Neural cell (in vitro differentiated cells): ENCODE data around the gene CMTM7. TPM values are rescaled to one million over a fixed set of nuclear protein-coding genes. Genes with fewer than 3 reads are reported as not detected.

ENCODE experiments used
- H2AFZ ChIP-seq: fragments of 200-600, 300-800 bp; sonication (generic), shearing (Covaris generic); 2 replicates; pipeline ENCODE4 v1.6.0; 2014; ENCODE audit warnings: low read depth, mild to moderate bottlenecking, antibody characterized with exemption, low read length, moderate library complexity
- H3F3A ChIP-seq: fragments of 200-600 bp; shearing (Covaris generic); 2 replicates; pipeline ENCODE4 v1.6.1; 2016; ENCODE audit warnings: mild to moderate bottlenecking, moderate library complexity, mixed read lengths, antibody characterized with exemption, low read length; ENCODE audit not compliant: insufficient read depth, poor library complexity, severe bottlenecking
- H3K27ac ChIP-seq: fragments of 200-600, 300-800 bp; sonication (generic), shearing (Covaris generic); 2 replicates; pipeline ENCODE4 v1.5.1; 2014; ENCODE audit warnings: mild to moderate bottlenecking, low read length, moderate library complexity
- H3K27me3 ChIP-seq: fragments of 300-800, 200-600 bp; sonication (generic), shearing (Covaris generic); 2 replicates; pipeline ENCODE4 v1.6.0; 2014; ENCODE audit warnings: mild to moderate bottlenecking, low read depth, low read length, moderate library complexity; ENCODE audit not compliant: insufficient read depth
- H3K36me3 ChIP-seq: fragments of 300-800, 200-600 bp; sonication (generic), shearing (Covaris generic); 2 replicates; pipeline ENCODE4 v1.5.1; 2014; ENCODE audit warnings: mild to moderate bottlenecking, antibody characterized with exemption, low read length, moderate library complexity; ENCODE audit not compliant: insufficient read depth
- H3K4me2 ChIP-seq: fragments of 300-800, 200-600 bp; sonication (generic), shearing (Covaris generic); 2 replicates; pipeline ENCODE4 v1.6.0; 2014; ENCODE audit warnings: mild to moderate bottlenecking, low read length
- H3K4me3 ChIP-seq: fragments of 300-800, 200-600 bp; sonication (generic), shearing (Covaris generic); 2 replicates; pipeline ENCODE4 v1.5.1; 2014; ENCODE audit warnings: mild to moderate bottlenecking, low read length, moderate library complexity
- H3K79me2 ChIP-seq: fragments of 200-600 bp; shearing (Covaris generic); replicated peaks from 2 replicates; pipeline ENCODE4 v1.6.0; 2014; ENCODE audit warnings: mild to moderate bottlenecking, low read length, moderate library complexity; ENCODE audit not compliant: insufficient read depth
- H3K9ac ChIP-seq: fragments of 300-800, 200-600 bp; sonication (generic), shearing (Covaris generic); 2 replicates; pipeline ENCODE4 v1.6.1; 2016; ENCODE audit warnings: mild to moderate bottlenecking, low read length, mixed read lengths
- H3K9me2 ChIP-seq: fragments of 200-600 bp; shearing (Covaris generic); 2 replicates; pipeline ENCODE4 v1.6.1; 2016; ENCODE audit warnings: mild to moderate bottlenecking, low read length, mixed read lengths; ENCODE audit not compliant: insufficient read depth
- H3K9me3 ChIP-seq: fragments of 200-600, 300-800 bp; sonication (generic), shearing (Covaris generic); 2 replicates; pipeline ENCODE4 v1.6.1; 2016; ENCODE audit warnings: mild to moderate bottlenecking, mixed run types, low read length, moderate library complexity, mixed read lengths
- H4K20me1 ChIP-seq: fragments of 200-600 bp; shearing (Covaris generic); 2 replicates; pipeline ENCODE4 v1.6.1; 2016; ENCODE audit warnings: mild to moderate bottlenecking, mixed run types; ENCODE audit not compliant: insufficient read depth
- CTCF ChIP-seq: fragments of 450-650 bp; IDR thresholded peaks from 2 replicates; pipeline ENCODE4 v1.5.1; 2014; ENCODE audit warnings: antibody characterized with exemption, mild to moderate bottlenecking, moderate library complexity; ENCODE audit not compliant: poor library complexity, severe bottlenecking
- EP300 ChIP-seq: fragments of 450-650 bp; conservative IDR thresholded peaks from 2 replicates; pipeline ENCODE4 v1.6.1; 2014; ENCODE audit warnings: antibody characterized with exemption, mild to moderate bottlenecking, moderate library complexity; ENCODE audit not compliant: poor library complexity, severe bottlenecking
- EZH2 ChIP-seq: fragments of 200-600, 300-800 bp; shearing (Covaris generic), sonication (generic); IDR thresholded peaks from 2 replicates; pipeline ENCODE4 v1.6.1; 2014; ENCODE audit warnings: antibody characterized with exemption, low read length, borderline replicate concordance, mild to moderate bottlenecking; ENCODE audit not compliant: insufficient read depth, poor library complexity, severe bottlenecking
- MXI1 ChIP-seq: fragments of 450-650 bp; conservative IDR thresholded peaks from 2 replicates; pipeline ENCODE4 v1.6.1; 2014; ENCODE audit warnings: antibody characterized with exemption, mild to moderate bottlenecking; ENCODE audit not compliant: poor library complexity, severe bottlenecking
- POLR2AphosphoS5 ChIP-seq: IDR thresholded peaks from 2 replicates; pipeline ENCODE4 v1.6.1; 2012
- RAD21 ChIP-seq: fragments of 450-650 bp; conservative IDR thresholded peaks from 2 replicates; pipeline ENCODE4 v1.6.1; 2014; ENCODE audit warnings: antibody characterized with exemption, mild to moderate bottlenecking, moderate library complexity
- REST ChIP-seq: IDR thresholded peaks from 2 replicates; pipeline ENCODE4 v1.6.1; 2012; ENCODE audit warnings: borderline replicate concordance
- SMC3 ChIP-seq: fragments of 450-650 bp; conservative IDR thresholded peaks from 2 replicates; pipeline ENCODE4 v1.6.1; 2014; ENCODE audit warnings: antibody characterized with exemption, mild to moderate bottlenecking, moderate library complexity; ENCODE audit not compliant: poor library complexity
- TAF1 ChIP-seq: IDR thresholded peaks from 2 replicates; pipeline ENCODE4 v1.6.1; 2012; ENCODE audit warnings: low read depth
- polyA plus RNA-seq: library from polyadenylated mRNA; depleted of rRNA; stranded (reverse); fragments of >200 nt; gene quantifications from 2 replicates; pipeline ENCODE4 v1.2.3, GENCODE V29; 2014

CMTM7 gene
- polyA plus RNA-seq, 1 donor from 2014 or later, result 0.57 TPM

- no peak overlapping the region for H3K4me2 ChIP-seq
- no peak overlapping the region for H3K9ac ChIP-seq
- H3K27ac ChIP-seq, result no peak overlapping the region
- no peaks in the 10 kb centered on the region for H3K27me3 ChIP-seq
- peaks cover 12% of the 10 kb centered on the region for H3K79me2 ChIP-seq
- H3K36me3 ChIP-seq, result no peaks in the 10 kb centered on the region
- H3K4me3 ChIP-seq, result no peak overlapping the region
- TF ChIP-seq MXI1 (no peak), SMC3 (no peak), REST (no peak), EP300 (no peak), RAD21 (no peak), EZH2 (no peak), POLR2AphosphoS5 (no peak), TAF1 (no peak), CTCF (no peak)
- no peak overlapping the region for H2AFZ ChIP-seq
- H4K20me1 ChIP-seq, result no peaks in the 10 kb centered on the region
- no peaks in the 10 kb centered on the region for H3K9me2 ChIP-seq
- no peaks in the 10 kb centered on the region for H3K9me3 ChIP-seq
- H3F3A ChIP-seq, result no peaks in the 10 kb centered on the region
These were observed 103.4 kb downstream of the CMTM7 start for GRCh38 chr3:32495085-32495484.

- H2AFZ ChIP-seq, result no peak overlapping the region
- H4K20me1 ChIP-seq, result no peaks in the 10 kb centered on the region
- H3K4me3 ChIP-seq, result no peak overlapping the region
- no peaks in the 10 kb centered on the region for H3K9me3 ChIP-seq
- no peak overlapping the region for H3K4me2 ChIP-seq
- H3K36me3 ChIP-seq, result no peaks in the 10 kb centered on the region
- no peaks in the 10 kb centered on the region for H3K9me2 ChIP-seq
- H3K27me3 ChIP-seq, result no peaks in the 10 kb centered on the region
- no peak overlapping the region for H3K27ac ChIP-seq
- TF ChIP-seq TAF1, result no peak
- TF ChIP-seq EZH2, result no peak
- no peak for TF ChIP-seq MXI1
- TF ChIP-seq SMC3, result no peak
- TF ChIP-seq EP300, result no peak
- TF ChIP-seq REST, result no peak
- TF ChIP-seq CTCF, result no peak
- TF ChIP-seq POLR2AphosphoS5, result no peak
- TF ChIP-seq RAD21, result no peak
- H3F3A ChIP-seq, result no peaks in the 10 kb centered on the region
- H3K9ac ChIP-seq, result no peak overlapping the region
- H3K79me2 ChIP-seq, result peaks cover 13% of the 10 kb centered on the region
These were observed 104.0 kb downstream of the CMTM7 start for GRCh38 chr3:32495609-32496008.
